DND-41 (cell line): ENCODE results near the gene LLGL1.

Source experiments
- ATAC-seq: fragments of 200-7000 bp; cut with Tn5 transposase; 3 replicates; pipeline ENCODE4 v1.9.1; 2021; ENCODE audit warnings: low read depth; ENCODE audit not compliant: insufficient read depth
- DNase-seq: peaks from one replicate; pipeline ENCODE4 v3.0.0-alpha.2; 2020
- H2AFZ ChIP-seq: 2 replicates; pipeline ENCODE4 v1.6.0; 2012; ENCODE audit warnings: low read depth, low read length
- H3K27ac ChIP-seq: 2 replicates; pipeline ENCODE4 v1.5.1; 2012; ENCODE audit warnings: low read length, inconsistent platforms
- H3K27me3 ChIP-seq: fragments of 200-600 bp; sonication (generic); 2 replicates; pipeline ENCODE4 v1.6.0; 2012; ENCODE audit warnings: low read length, mild to moderate bottlenecking, inconsistent platforms; ENCODE audit not compliant: insufficient read depth, poor library complexity
- H3K36me3 ChIP-seq: 2 replicates; pipeline ENCODE4 v1.5.1; 2012; ENCODE audit warnings: low read length, inconsistent platforms; ENCODE audit not compliant: insufficient read depth
- H3K4me1 ChIP-seq: 2 replicates; pipeline ENCODE4 v1.5.1; 2012; ENCODE audit warnings: mild to moderate bottlenecking, low read length; ENCODE audit not compliant: insufficient read depth
- H3K4me2 ChIP-seq: 2 replicates; pipeline ENCODE4 v1.6.0; 2012; ENCODE audit warnings: mild to moderate bottlenecking, moderate library complexity, low read length, inconsistent platforms; ENCODE audit not compliant: insufficient read depth
- H3K4me3 ChIP-seq, 2 experiments: fragments of 200-600 bp in 1 of 2; shearing (Covaris generic) in 1 of 2; 2 replicates each; pipeline ENCODE4 v1.5.1; 2012 to 2016; ENCODE audit warnings: inconsistent platforms in 2 of 2, low read length in 2 of 2, mild to moderate bottlenecking in 2 of 2, low read depth in 1 of 2, moderate library complexity in 1 of 2
- H3K79me2 ChIP-seq: 2 replicates; pipeline ENCODE4 v1.6.0; 2012; ENCODE audit warnings: low read length, inconsistent platforms; ENCODE audit not compliant: insufficient read depth
- H3K9ac ChIP-seq: 2 replicates; pipeline ENCODE4 v1.6.0; 2012; ENCODE audit warnings: low read depth, mild to moderate bottlenecking, inconsistent platforms, low read length, moderate library complexity
- H3K9me3 ChIP-seq: 2 replicates; pipeline ENCODE4 v1.5.1; 2012; ENCODE audit warnings: low read length, moderate library complexity, mild to moderate bottlenecking, inconsistent platforms; ENCODE audit not compliant: insufficient read depth, severe bottlenecking
- H4K20me1 ChIP-seq: 2 replicates; pipeline ENCODE4 v1.6.0; 2012; ENCODE audit warnings: low read length; ENCODE audit not compliant: insufficient read depth
- CTCF ChIP-seq: IDR thresholded peaks from 2 replicates; pipeline ENCODE4 v1.5.1; 2012; ENCODE audit warnings: borderline replicate concordance, low read length, moderate library complexity, mild to moderate bottlenecking; ENCODE audit not compliant: poor library complexity, severe bottlenecking; ENCODE audit errors: extremely low read depth
- EZH2 ChIP-seq: IDR thresholded peaks from 3 replicates; pipeline ENCODE4 v1.6.1; 2012; ENCODE audit warnings: borderline replicate concordance, low read depth, mild to moderate bottlenecking, moderate library complexity, low read length, inconsistent platforms; ENCODE audit not compliant: severe bottlenecking

LLGL1 gene

GRCh38 chr17:18259621-18260331 lies 34.3 kb downstream of the LLGL1 start:
- Histone ChIP-seq H3K9me3 (no peaks in the 10 kb centered on the region), H3K79me2 (peaks cover 47% of the 10 kb centered on the region), H3K4me2 (peak overlapping the region; percentile 86), H3K27ac (peak overlapping the region; percentile 68), H3K9ac (peak overlapping the region; percentile 68), H3K4me3 (peak overlapping the region; percentile 49 to 83; a peak in 3 of 4 replicates), H3K27me3 (no peaks in the 10 kb centered on the region), H3K36me3 (peaks cover 44% of the 10 kb centered on the region), H3K4me1 (peaks cover 57% of the 10 kb centered on the region), H2AFZ (peak overlapping the region; percentile 89), H4K20me1 (peaks cover 31% of the 10 kb centered on the region)
- no peak for ATAC-seq
- TF ChIP-seq EZH2: no peak
- TF ChIP-seq CTCF: no peak
- no peak for DNase-seq

- peak within 1 kb of the TSS; percentile 68 for H3K9ac ChIP-seq
- H3K27ac ChIP-seq: peak within 1 kb of the TSS; percentile 68
- TF ChIP-seq EZH2 (no peak), CTCF (no peak)
- peak within 1 kb of the TSS; percentile 86 for H3K4me2 ChIP-seq
- no peaks in the 10 kb centered on the region for H3K9me3 ChIP-seq
- peak within 1 kb of the TSS; percentile 49 to 83; a peak in 3 of 4 replicates for H3K4me3 ChIP-seq
- peaks cover 47% of the 10 kb centered on the region for H3K79me2 ChIP-seq
- ATAC-seq (peak; percentile 88), DNase-seq (peak; percentile 93)
- peaks cover 25% of the 10 kb centered on the region for H4K20me1 ChIP-seq
- H3K27me3 ChIP-seq: no peaks in the 10 kb centered on the region
- H3K36me3 ChIP-seq: peaks cover 43% of the 10 kb centered on the region
- H3K4me1 ChIP-seq: peaks cover 57% of the 10 kb centered on the region
- H2AFZ ChIP-seq: peak within 1 kb of the TSS; percentile 89
These were observed 35.1 kb downstream of the LLGL1 start, which contains the start of gene MIEF2 for GRCh38 chr17:18260332-18261145. TSS of gene MIEF2 (plus strand) at chr17:18260662. CDS start at chr17:18262721, 2,059 bp downstream.

GRCh38 chr17:18261146-18261515 lies 35.7 kb downstream of the LLGL1 start:
- peak overlapping the region; percentile 68 for H3K9ac ChIP-seq
- TF ChIP-seq EZH2 (no peak), CTCF (no peak)
- peak overlapping the region; percentile 68 for H3K27ac ChIP-seq
- H4K20me1 ChIP-seq: peaks cover 19% of the 10 kb centered on the region
- H3K4me1 ChIP-seq: peaks cover 56% of the 10 kb centered on the region
- DNase-seq: no peak
- peak overlapping the region; percentile 89 for H2AFZ ChIP-seq
- peak overlapping the region; percentile 86 for H3K4me2 ChIP-seq
- H3K79me2 ChIP-seq: peaks cover 44% of the 10 kb centered on the region
- no peaks in the 10 kb centered on the region for H3K27me3 ChIP-seq
- H3K36me3 ChIP-seq: peaks cover 37% of the 10 kb centered on the region
- no peaks in the 10 kb centered on the region for H3K9me3 ChIP-seq
- H3K4me3 ChIP-seq: peak overlapping the region; percentile 49 to 83; a peak in 3 of 4 replicates
- no peak for ATAC-seq
